ENCODE measurements around the gene SPEN. TPM values are rescaled to one million over a fixed set of nuclear protein-coding genes. Genes with fewer than 3 reads are reported as not detected.

The SPEN gene
- total and polyA plus RNA-seq, 9 of the 15 experiments (the other 6 are each of a cell fraction or from before 2014, with no cell fraction given): 5.7 to 87.5 (median 27.2) TPM

- no peak for TF ChIP-seq STAT6 (CRISPR knock-in tag; IDR thresholded peaks at IDR 0.05)
- no peak for TF ChIP-seq NFIX (CRISPR knock-in tag; IDR thresholded peaks at IDR 0.05; ENCODE audit: low read depth)
- TF ChIP-seq GATAD2A (IDR thresholded peaks at IDR 0.05): no peak
- TF ChIP-seq ZFP36 (IDR thresholded peaks at IDR 0.05; ENCODE audit: low read depth, low read length, partially characterized antibody): no peak
- TF ChIP-seq MEF2A (IDR thresholded peaks at IDR 0.05; ENCODE audit: control insufficient read depth, low read depth, low read length): 0 out of 2 replicates have a peak, but pooled peaks have one; percentile 7
- no peak for TF ChIP-seq RAD21 (CRISPR knock-in tag; conservative IDR thresholded peaks at IDR 0.05 in 1 of 2, IDR thresholded peaks at IDR 0.05 in 1 of 2)
- no peak for TF ChIP-seq SMC3 (conservative IDR thresholded peaks at IDR 0.05; ENCODE audit: insufficient read depth, low read depth, low read length)
- TF ChIP-seq TBP (optimal IDR thresholded peaks at IDR 0.05; ENCODE audit: low read depth, low read length): no peak
- TF ChIP-seq CREB1 (IDR thresholded peaks at IDR 0.05): no peak; the same call in 1 of the 2 replicates
- 0 out of 2 replicates have a peak, but pooled peaks have one; percentile 29 for TF ChIP-seq CREB1 (CRISPR knock-in tag; IDR thresholded peaks at IDR 0.05)
- no peak for TF ChIP-seq KDM1A (IDR thresholded peaks at IDR 0.05)
- TF ChIP-seq THRAP3 (IDR thresholded peaks at IDR 0.05; ENCODE audit: borderline replicate concordance): 0 out of 2 replicates have a peak, but pooled peaks have one; percentile 9
- TF ChIP-seq ETV6 (IDR thresholded peaks at IDR 0.05; ENCODE audit: borderline replicate concordance in 1 of 2, low read depth in 2 of 2, low read length in 1 of 2): no peak
- no peak for TF ChIP-seq ETV6 (CRISPR knock-in tag; IDR thresholded peaks at IDR 0.05; ENCODE audit: borderline replicate concordance)
- 0 out of 2 replicates have a peak, but pooled peaks have one; percentile 31 for TF ChIP-seq NFIC (IDR thresholded peaks at IDR 0.05)
- TF ChIP-seq KDM2B (CRISPR knock-in tag; IDR thresholded peaks at IDR 0.05): no peak
- TF ChIP-seq, protein P1, sequence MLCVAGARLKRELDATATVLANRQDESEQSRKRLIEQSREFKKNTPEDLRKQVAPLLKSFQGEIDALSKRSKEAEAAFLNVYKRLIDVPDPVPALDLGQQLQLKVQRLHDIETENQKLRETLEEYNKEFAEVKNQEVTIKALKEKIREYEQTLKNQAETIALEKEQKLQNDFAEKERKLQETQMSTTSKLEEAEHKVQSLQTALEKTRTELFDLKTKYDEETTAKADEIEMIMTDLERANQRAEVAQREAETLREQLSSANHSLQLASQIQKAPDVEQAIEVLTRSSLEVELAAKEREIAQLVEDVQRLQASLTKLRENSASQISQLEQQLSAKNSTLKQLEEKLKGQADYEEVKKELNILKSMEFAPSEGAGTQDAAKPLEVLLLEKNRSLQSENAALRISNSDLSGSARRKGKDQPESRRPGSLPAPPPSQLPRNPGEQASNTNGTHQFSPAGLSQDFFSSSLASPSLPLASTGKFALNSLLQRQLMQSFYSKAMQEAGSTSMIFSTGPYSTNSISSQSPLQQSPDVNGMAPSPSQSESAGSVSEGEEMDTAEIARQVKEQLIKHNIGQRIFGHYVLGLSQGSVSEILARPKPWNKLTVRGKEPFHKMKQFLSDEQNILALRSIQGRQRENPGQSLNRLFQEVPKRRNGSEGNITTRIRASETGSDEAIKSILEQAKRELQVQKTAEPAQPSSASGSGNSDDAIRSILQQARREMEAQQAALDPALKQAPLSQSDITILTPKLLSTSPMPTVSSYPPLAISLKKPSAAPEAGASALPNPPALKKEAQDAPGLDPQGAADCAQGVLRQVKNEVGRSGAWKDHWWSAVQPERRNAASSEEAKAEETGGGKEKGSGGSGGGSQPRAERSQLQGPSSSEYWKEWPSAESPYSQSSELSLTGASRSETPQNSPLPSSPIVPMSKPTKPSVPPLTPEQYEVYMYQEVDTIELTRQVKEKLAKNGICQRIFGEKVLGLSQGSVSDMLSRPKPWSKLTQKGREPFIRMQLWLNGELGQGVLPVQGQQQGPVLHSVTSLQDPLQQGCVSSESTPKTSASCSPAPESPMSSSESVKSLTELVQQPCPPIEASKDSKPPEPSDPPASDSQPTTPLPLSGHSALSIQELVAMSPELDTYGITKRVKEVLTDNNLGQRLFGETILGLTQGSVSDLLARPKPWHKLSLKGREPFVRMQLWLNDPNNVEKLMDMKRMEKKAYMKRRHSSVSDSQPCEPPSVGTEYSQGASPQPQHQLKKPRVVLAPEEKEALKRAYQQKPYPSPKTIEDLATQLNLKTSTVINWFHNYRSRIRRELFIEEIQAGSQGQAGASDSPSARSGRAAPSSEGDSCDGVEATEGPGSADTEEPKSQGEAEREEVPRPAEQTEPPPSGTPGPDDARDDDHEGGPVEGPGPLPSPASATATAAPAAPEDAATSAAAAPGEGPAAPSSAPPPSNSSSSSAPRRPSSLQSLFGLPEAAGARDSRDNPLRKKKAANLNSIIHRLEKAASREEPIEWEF (CRISPR knock-in tag; IDR thresholded peaks at IDR 0.05): no peak; the same call in 1 of the 2 replicates
- no peak for TF ChIP-seq KAT8 (IDR thresholded peaks at IDR 0.05; ENCODE audit: low read depth)
- TF ChIP-seq TEAD2 (tag; IDR thresholded peaks at IDR 0.05): no peak
- no peak for TF ChIP-seq ZNF696 (CRISPR knock-in tag; conservative IDR thresholded peaks at IDR 0.05)
- no peak for TF ChIP-seq NCOR1 (IDR thresholded peaks at IDR 0.05)
Observed at GRCh38 chr1:15833069-15833679, 14.3 kb upstream of the SPEN start (continued).

Measured in K562 (cell line).